Measurements from ENCODE around the gene HMCES. TPM values are rescaled to one million over a fixed set of nuclear protein-coding genes. Genes with fewer than 3 reads are reported as not detected.

Gene HMCES
- total and polyA plus RNA-seq, 2 of the 13 experiments (the other 11 are each of a cell fraction or from before 2014, with no cell fraction given): 16.1 to 37.5 TPM

- TF ChIP-seq ETV6 (CRISPR knock-in tag; conservative IDR thresholded peaks at IDR 0.05): no peak
- no peak for TF ChIP-seq ZSCAN25 (CRISPR knock-in tag; IDR thresholded peaks at IDR 0.05)
- no peak for TF ChIP-seq PBX2 (CRISPR knock-in tag; IDR thresholded peaks at IDR 0.05)
- no peak for TF ChIP-seq GPBP1L1 (CRISPR knock-in tag; IDR thresholded peaks at IDR 0.05)
- no peaks in the 10 kb centered on the region for H3K9me3 ChIP-seq (ENCODE audit: low read length)
- H3K9ac ChIP-seq (ENCODE audit: insufficient read depth, low read depth, low read length): no peak overlapping the region
- no peak overlapping the region for H3K4me3 ChIP-seq (replicated peaks in 1 of 3; ENCODE audit: insufficient read depth in 1 of 3, low read depth in 2 of 3, low read length in 3 of 3)
- intact Hi-C loops (cut with micrococcal nuclease; ENCODE audit: unreplicated experiment) (loop anchor here (2.0 kb wide), 1 partner anchor 39 kb away; the partner anchor contains the start of gene HMCES), in situ Hi-C loops (cut with HindIII; ENCODE audit: extremely low pct_ligation_motif_present, low pct_unique_long_range_greater_than_20kb) (no loop called here)
- H3K27me3 ChIP-seq (ENCODE audit: control insufficient read depth in 1 of 2, insufficient read depth in 2 of 2, low read length in 2 of 2): no peaks in the 10 kb centered on the region; a peak in 1 of 5 replicates
- H3K4me1 ChIP-seq (ENCODE audit: insufficient read depth, low read length): peaks cover 23% of the 10 kb centered on the region
- 69% methylated on average over 5 of the region's 5 CpGs for WGBS (ENCODE audit: low lambda C conversion rate)
- H3K36me3 ChIP-seq (replicated peaks in 1 of 2; ENCODE audit: control insufficient read depth in 1 of 2, insufficient read depth in 2 of 2, low read length in 2 of 2): no peaks in the 10 kb centered on the region
- no peak overlapping the region for H3K27ac ChIP-seq (ENCODE audit: extremely low read length, insufficient read depth, low read length)
- no peak overlapping the region for H3K4me2 ChIP-seq (ENCODE audit: low read depth, low read length)
- DNase-seq (ENCODE audit: low spot score): no peak
- ChIA-PET CTCF (ENCODE audit: low intra/inter-chr PET ratio, low total read pairs) (no interaction called here), POLR2A (interaction anchor here (3.5 kb wide), 1 partner anchor 9 kb away, joined by 33 read pairs; no protein-coding TSS in a partner anchor)
- peaks cover 5% of the 10 kb centered on the region for H3K79me2 ChIP-seq (ENCODE audit: insufficient read depth, low read length)
- H2AFZ ChIP-seq (ENCODE audit: low read length): no peak overlapping the region
- FAIRE-seq: no peak
- no peak for ATAC-seq
- peaks cover 8% of the 10 kb centered on the region; the same call in 1 of the 2 replicates for H4K20me1 ChIP-seq (ENCODE audit: insufficient read depth, low read length)
- BruUV-seq (replicated peaks): no TSS peak
These were observed 39.2 kb downstream of the HMCES start for GRCh38 chr3:129317848-129318247.

- BruUV-seq (replicated peaks): no TSS peak
- Histone ChIP-seq H3K9ac (ENCODE audit: insufficient read depth, low read depth, low read length) (no peak overlapping the region), H3K4me2 (ENCODE audit: low read depth, low read length) (no peak overlapping the region), H3K27me3 (ENCODE audit: control insufficient read depth in 1 of 2, insufficient read depth in 2 of 2, low read length in 2 of 2) (no peaks in the 10 kb centered on the region; a peak in 1 of 5 replicates), H3K79me2 (ENCODE audit: insufficient read depth, low read length) (peaks cover 5% of the 10 kb centered on the region), H4K20me1 (ENCODE audit: insufficient read depth, low read length) (peaks cover 8% of the 10 kb centered on the region; the same call in 1 of the 2 replicates), H3K36me3 (replicated peaks in 1 of 2; ENCODE audit: control insufficient read depth in 1 of 2, insufficient read depth in 2 of 2, low read length in 2 of 2) (no peaks in the 10 kb centered on the region), H3K4me1 (ENCODE audit: insufficient read depth, low read length) (peaks cover 20% of the 10 kb centered on the region), H3K27ac (ENCODE audit: extremely low read length, insufficient read depth, low read length) (no peak overlapping the region), H2AFZ (ENCODE audit: low read length) (no peak overlapping the region), H3K9me3 (ENCODE audit: low read length) (no peaks in the 10 kb centered on the region), H3K4me3 (replicated peaks in 1 of 3; ENCODE audit: insufficient read depth in 1 of 3, low read depth in 2 of 3, low read length in 3 of 3) (no peak overlapping the region)
- 91% methylated on average over 13 of the region's 15 CpGs for WGBS (ENCODE audit: low lambda C conversion rate)
- no peak for ATAC-seq
- TF ChIP-seq FOXA3 (CRISPR knock-in tag; IDR thresholded peaks at IDR 0.05): no peak
- TF ChIP-seq CBFB (CRISPR knock-in tag; IDR thresholded peaks at IDR 0.05): no peak
- no peak for TF ChIP-seq PHF20 (CRISPR knock-in tag; IDR thresholded peaks at IDR 0.05)
- no peak for TF ChIP-seq CENPX (CRISPR knock-in tag; IDR thresholded peaks at IDR 0.05)
- TF ChIP-seq ZKSCAN1 (IDR thresholded peaks at IDR 0.05; ENCODE audit: low read length): no peak
- TF ChIP-seq TRIM24 (CRISPR knock-in tag; IDR thresholded peaks at IDR 0.05): no peak
- no peak for TF ChIP-seq PLRG1 (conservative IDR thresholded peaks at IDR 0.05)
- no peak for TF ChIP-seq JUN (CRISPR knock-in tag; IDR thresholded peaks at IDR 0.05)
- TF ChIP-seq NFE2L1 (CRISPR knock-in tag; IDR thresholded peaks at IDR 0.05; ENCODE audit: borderline replicate concordance): no peak
- no peak for TF ChIP-seq SOX5 (CRISPR knock-in tag; IDR thresholded peaks at IDR 0.05; ENCODE audit: borderline replicate concordance)
- TF ChIP-seq CREM (IDR thresholded peaks at IDR 0.05): no peak
- TF ChIP-seq CREM (CRISPR knock-in tag; IDR thresholded peaks at IDR 0.05): no peak
- TF ChIP-seq ZBTB7B (CRISPR knock-in tag; IDR thresholded peaks at IDR 0.05): no peak
- TF ChIP-seq POLR2AphosphoS5 (IDR thresholded peaks at IDR 0.05; ENCODE audit: low read depth, low read length): no peak
- TF ChIP-seq NCOA5 (CRISPR knock-in tag; IDR thresholded peaks at IDR 0.05): no peak
- TF ChIP-seq ZNF232 (CRISPR knock-in tag; IDR thresholded peaks at IDR 0.05; ENCODE audit: borderline replicate concordance): no peak
- in situ Hi-C loops (cut with HindIII; ENCODE audit: extremely low pct_ligation_motif_present, low pct_unique_long_range_greater_than_20kb): no loop called here
- intact Hi-C loops (cut with micrococcal nuclease; ENCODE audit: unreplicated experiment): no loop called here
- DNase-seq (ENCODE audit: low spot score): no peak
- CTCF ChIA-PET (ENCODE audit: low intra/inter-chr PET ratio, low total read pairs): no interaction called here
- POLR2A ChIA-PET: interaction anchor here (3.5 kb wide), 1 partner anchor 8 kb away, joined by 33 read pairs; no protein-coding TSS in a partner anchor
- no peak for FAIRE-seq
These were observed 40.3 kb downstream of the HMCES start for GRCh38 chr3:129318921-129319320.
